Testis (tissue), 2 donors: ENCODE data around the gene CDY1B.
"Not testable (repeated sequence)": the region's sequence is repeated elsewhere in the genome, so short reads cannot be mapped to it uniquely, and the experiment has no call there.

Source experiments
- CTCF ChIP-seq, 3 experiments: fragments of 450-650 bp in 2 of 3; fragments of 200-600 bp in 1 of 3; sonication (generic) in 1 of 3; IDR thresholded peaks; one replicate each; pipeline ENCODE4 v1.5.1; 2016 to 2019; ENCODE audit warnings: antibody characterized with exemption in 3 of 3, mild to moderate bottlenecking in 2 of 3, moderate library complexity in 1 of 3
- POLR2A ChIP-seq: fragments of 450-650 bp; IDR thresholded peaks from one replicate; pipeline ENCODE4 v1.6.1; 2017; ENCODE audit warnings: antibody characterized with exemption, mild to moderate bottlenecking, moderate library complexity

- not testable (repeated sequence) for TF ChIP-seq POLR2A; CTCF (IDR thresholded peaks at IDR 0.05)
These were observed 8.7 kb downstream of the CDY1B start for GRCh38 chrY:24039008-24039718.
